Erythroblast (primary cell): ENCODE data around the gene SETD5.

Experiments
- GATA1 ChIP-seq: IDR thresholded peaks from 2 replicates; pipeline ENCODE4 v1.6.1; 2011; ENCODE audit warnings: low read depth, mild to moderate bottlenecking, control low read depth, low read length, moderate library complexity
- POLR2A ChIP-seq: IDR thresholded peaks from 2 replicates; pipeline ENCODE4 v1.6.1; 2011; ENCODE audit warnings: mild to moderate bottlenecking, low read length

GRCh38 chr3:9480265-9480664, 82.8 kb downstream of the SETD5 start:
- TF ChIP-seq POLR2A (no peak), GATA1 (no peak)
